H9 (cell line): ENCODE results near the gene FSIP2. TPM values are rescaled to one million over a fixed set of nuclear protein-coding genes. Genes with fewer than 3 reads are reported as not detected.

ENCODE experiments used
- DNase-seq: peaks from one replicate; pipeline ENCODE4 v3.0.0-alpha.2; 2017
- H2AFZ ChIP-seq: one replicate; pipeline ENCODE4 v1.6.1; 2013; ENCODE audit warnings: mild to moderate bottlenecking, low read length, control low read depth, moderate library complexity
- H2AK5ac ChIP-seq: 2 replicates; pipeline ENCODE4 v1.6.1; 2013; ENCODE audit warnings: low read length, control low read depth, mixed read lengths; ENCODE audit not compliant: insufficient read length
- H2BK120ac ChIP-seq: one replicate; pipeline ENCODE4 v1.6.1; 2013; ENCODE audit warnings: low read depth, mild to moderate bottlenecking, low read length, control low read depth, inconsistent platforms; ENCODE audit not compliant: poor library complexity, severe bottlenecking
- H2BK12ac ChIP-seq: 2 replicates; pipeline ENCODE4 v1.6.1; 2013; ENCODE audit warnings: low read length, control low read depth, mixed read lengths, low read depth; ENCODE audit not compliant: insufficient read length
- H2BK15ac ChIP-seq: 2 replicates; pipeline ENCODE4 v1.6.1; 2013; ENCODE audit warnings: low read depth, low read length, control low read depth
- H2BK20ac ChIP-seq: one replicate; pipeline ENCODE4 v1.6.1; 2013; ENCODE audit warnings: low read depth, mild to moderate bottlenecking, low read length, control low read depth, inconsistent platforms; ENCODE audit not compliant: poor library complexity, severe bottlenecking
- H2BK5ac ChIP-seq: 2 replicates; pipeline ENCODE4 v1.6.1; 2013; ENCODE audit warnings: low read length, control low read depth, mixed read lengths; ENCODE audit not compliant: insufficient read length
- H3K14ac ChIP-seq: 2 replicates; pipeline ENCODE4 v1.6.1; 2013; ENCODE audit warnings: low read length, control low read depth; ENCODE audit not compliant: insufficient read depth
- H3K18ac ChIP-seq: 2 replicates; pipeline ENCODE4 v1.6.1; 2013; ENCODE audit warnings: low read depth, mild to moderate bottlenecking, mixed read lengths, low read length, control low read depth; ENCODE audit not compliant: insufficient read length
- H3K23ac ChIP-seq: 2 replicates; pipeline ENCODE4 v1.6.1; 2013; ENCODE audit warnings: low read length, control low read depth, mixed read lengths, low read depth; ENCODE audit not compliant: insufficient read length
- H3K23me2 ChIP-seq: 2 replicates; pipeline ENCODE4 v1.6.1; 2013; ENCODE audit warnings: low read depth, mild to moderate bottlenecking, mixed read lengths, low read length, control low read depth; ENCODE audit not compliant: insufficient read length, poor library complexity, severe bottlenecking
- H3K27ac ChIP-seq: 2 replicates; pipeline ENCODE4 v1.5.1; 2013; ENCODE audit warnings: low read length, control low read depth, mixed read lengths, low read depth; ENCODE audit not compliant: insufficient read length
- H3K27me3 ChIP-seq: 2 replicates; pipeline ENCODE4 v1.6.1; 2013; ENCODE audit warnings: low read length, control low read depth, inconsistent platforms; ENCODE audit not compliant: insufficient read depth
- H3K4ac ChIP-seq: 2 replicates; pipeline ENCODE4 v1.6.1; 2013; ENCODE audit warnings: low read depth, mild to moderate bottlenecking, control low read depth, inconsistent platforms, low read length, moderate library complexity
- H3K4me1 ChIP-seq: 2 replicates; pipeline ENCODE4 v1.6.1; 2013; ENCODE audit warnings: low read length, control low read depth, inconsistent platforms; ENCODE audit not compliant: insufficient read depth
- H3K4me2 ChIP-seq: 2 replicates; pipeline ENCODE4 v1.6.1; 2013; ENCODE audit warnings: low read length, control low read depth, mixed read lengths; ENCODE audit not compliant: insufficient read length, insufficient read depth
- H3K56ac ChIP-seq: 2 replicates; pipeline ENCODE4 v1.6.1; 2013; ENCODE audit warnings: low read depth, mild to moderate bottlenecking, mixed read lengths, low read length, control low read depth; ENCODE audit not compliant: insufficient read length
- H3K79me1 ChIP-seq: 2 replicates; pipeline ENCODE4 v1.6.1; 2013; ENCODE audit warnings: low read depth, mild to moderate bottlenecking, moderate library complexity, low read length, control low read depth, inconsistent platforms; ENCODE audit not compliant: insufficient read depth, poor library complexity, severe bottlenecking
- H3K79me2 ChIP-seq: 2 replicates; pipeline ENCODE4 v1.6.1; 2013; ENCODE audit warnings: low read length, control low read depth, inconsistent platforms; ENCODE audit not compliant: insufficient read depth
- H3K9ac ChIP-seq: 2 replicates; pipeline ENCODE4 v1.6.1; 2013; ENCODE audit warnings: low read length, control low read depth, mixed read lengths; ENCODE audit not compliant: insufficient read length; ENCODE audit errors: extremely low read depth
- H3K9me3 ChIP-seq: one replicate; pipeline ENCODE4 v1.6.1; 2013; ENCODE audit warnings: low read depth, low read length, inconsistent platforms; ENCODE audit not compliant: control insufficient read depth
- H3T11ph ChIP-seq: one replicate; pipeline ENCODE4 v1.6.1; 2013; ENCODE audit warnings: mild to moderate bottlenecking, low read length, control low read depth, inconsistent platforms
- H4K20me1 ChIP-seq: one replicate; pipeline ENCODE4 v1.6.1; 2013; ENCODE audit not compliant: control insufficient read depth, insufficient read length, insufficient read depth
- H4K5ac ChIP-seq: 2 replicates; pipeline ENCODE4 v1.6.1; 2013; ENCODE audit warnings: low read depth, mild to moderate bottlenecking, mixed read lengths, low read length, control low read depth; ENCODE audit not compliant: insufficient read length
- H4K8ac ChIP-seq: replicated peaks from 2 replicates; pipeline ENCODE4 v1.6.1; 2013; ENCODE audit warnings: low read length, control low read depth, mixed read lengths, low read depth; ENCODE audit not compliant: insufficient read length
- H4K91ac ChIP-seq: 2 replicates; pipeline ENCODE4 v1.6.1; 2013; ENCODE audit warnings: low read depth, mild to moderate bottlenecking, moderate library complexity, mixed read lengths, low read length, control low read depth; ENCODE audit not compliant: insufficient read length
- H3K27ac Mint-ChIP-seq, 3 experiments: 2 replicates in 2 of 3; 3 replicates in 1 of 3; pipeline ENCODE4 v1.8.0; 2020 to 2021; ENCODE audit warnings: mixed read lengths in 3 of 3, mild to moderate bottlenecking in 1 of 3, moderate library complexity in 1 of 3
- H3K27me3 Mint-ChIP-seq: 2 replicates; pipeline ENCODE4 v1.8.0; 2021; ENCODE audit warnings: low read depth, mild to moderate bottlenecking, moderate library complexity, mixed read lengths
- H3K36me3 Mint-ChIP-seq, 3 experiments: 2 replicates in 2 of 3; 3 replicates in 1 of 3; pipeline ENCODE4 v1.8.0; 2020 to 2021; ENCODE audit warnings: low read depth in 3 of 3, mixed read lengths in 3 of 3; ENCODE audit not compliant: insufficient read depth in 1 of 3
- H3K4me1 Mint-ChIP-seq, 2 experiments: 2 replicates each; pipeline ENCODE4 v1.8.0; 2020; ENCODE audit warnings: mixed read lengths in 2 of 2
- H3K4me3 Mint-ChIP-seq, 2 experiments: 2 replicates in 1 of 2; 3 replicates in 1 of 2; pipeline ENCODE4 v1.8.0; 2020 to 2021; ENCODE audit warnings: mild to moderate bottlenecking in 2 of 2, mixed read lengths in 2 of 2, moderate library complexity in 1 of 2
- H3K9me3 Mint-ChIP-seq, 2 experiments: 2 replicates in 1 of 2; 3 replicates in 1 of 2; pipeline ENCODE4 v1.8.0; 2020; ENCODE audit warnings: mild to moderate bottlenecking in 2 of 2, mixed read lengths in 2 of 2, moderate library complexity in 1 of 2
- CTCF ChIP-seq: fragments of 200-600 bp; sonication (generic); conservative IDR thresholded peaks from 3 replicates; pipeline ENCODE4 v1.8.0; 2021; ENCODE audit warnings: antibody characterized with exemption, mild to moderate bottlenecking
- WGBS: extraction: QIAGEN DNeasy Blood & Tissue Kit; methylation state at CpG from one replicate; pipeline ENCODE4 v1.1.7; 2013; ENCODE audit warnings: missing lambda C conversion rate, low lambda C conversion rate, mixed read lengths; ENCODE audit not compliant: insufficient read length; ENCODE audit errors: extremely low coverage; 5-methylcytosine and 5-hydroxymethylcytosine counted together
- total RNA-seq: library from RNA; stranded (reverse); gene quantifications from 2 replicates; pipeline ENCODE4 v1.2.1, GENCODE V29; 2021

Gene FSIP2
- total RNA-seq, 1 experiment from 2014 or later: 2.4 TPM

- H2BK20ac ChIP-seq: no peak overlapping the region
- H4K8ac ChIP-seq: no peak overlapping the region
- H3K23me2 ChIP-seq: no peaks in the 10 kb centered on the region
- H3K9me3 ChIP-seq: no peaks in the 10 kb centered on the region
- no peak overlapping the region for H4K91ac ChIP-seq
- H3K18ac ChIP-seq: no peak overlapping the region
- H3K9ac ChIP-seq: no peak overlapping the region
- no peaks in the 10 kb centered on the region for H3K4me1 ChIP-seq
- no peak overlapping the region for H3T11ph ChIP-seq
- no peaks in the 10 kb centered on the region for H4K20me1 ChIP-seq
- H2BK12ac ChIP-seq: no peak overlapping the region
- no peak overlapping the region for H3K23ac ChIP-seq
- no peak overlapping the region for H2AK5ac ChIP-seq
- H2AFZ ChIP-seq: no peak overlapping the region
- Mint-ChIP-seq H3K27ac (no peak overlapping the region), H3K27me3 (no peaks in the 10 kb centered on the region), H3K36me3 (peaks cover 0 to 7% (median 4%) of the 10 kb centered on the region in 3 experiments; a peak in 3 of 7 replicates), H3K9me3 (no peaks in the 10 kb centered on the region), H3K4me3 (no peak overlapping the region), H3K4me1 (peaks cover 14 to 20% of the 10 kb centered on the region in 2 experiments; a peak in 3 of 4 replicates)
- H3K79me1 ChIP-seq: no peaks in the 10 kb centered on the region
- no peak overlapping the region for H2BK15ac ChIP-seq
- no peak for DNase-seq
- no peak overlapping the region for H3K4ac ChIP-seq
- no peak overlapping the region for H3K27ac ChIP-seq
- no peak overlapping the region for H2BK120ac ChIP-seq
- H3K14ac ChIP-seq: no peak overlapping the region
- H3K56ac ChIP-seq: no peak overlapping the region
- TF ChIP-seq CTCF: no peak
- no peaks in the 10 kb centered on the region for H3K27me3 ChIP-seq
- no CpG with 5 or more reads among the region's 1 CpG for WGBS
- no peak overlapping the region for H3K4me2 ChIP-seq
- no peaks in the 10 kb centered on the region; the same call in 1 of the 2 replicates for H3K79me2 ChIP-seq
- H4K5ac ChIP-seq: no peak overlapping the region
- no peak overlapping the region for H2BK5ac ChIP-seq
Observed at GRCh38 chr2:185860321-185860720, 121.7 kb downstream of the FSIP2 start.
